OCI-LY3 (cell line): ENCODE results near the gene RHOF.
A peak's percentile ranks its signal among the peaks of the same experiment; 100 is the strongest.

Experiments used
- H2AFZ ChIP-seq: fragments of 200-600, 300-600 bp; shearing (Covaris generic); 2 replicates; pipeline ENCODE4 v1.6.0; 2014; ENCODE audit warnings: antibody characterized with exemption, low read depth, low read length
- H3K27ac ChIP-seq: fragments of 200-600, 300-600 bp; sonication (generic); 2 replicates; pipeline ENCODE4 v1.5.1; 2014; ENCODE audit warnings: mild to moderate bottlenecking, low read length, moderate library complexity, mixed read lengths
- H3K27me3 ChIP-seq: fragments of 200-600, 300-600 bp; sonication (generic); 2 replicates; pipeline ENCODE4 v1.6.1; 2014; ENCODE audit warnings: low read depth, low read length, mixed read lengths
- H3K36me3 ChIP-seq: fragments of 200-600, 300-600 bp; sonication (generic); replicated peaks from 2 replicates; pipeline ENCODE3; 2014; ENCODE audit warnings: low read depth, low read length, mixed read lengths
- H3K4me1 ChIP-seq: fragments of 300-600, 200-600 bp; sonication (generic); 2 replicates; pipeline ENCODE4 v1.6.1; 2014; ENCODE audit warnings: low read length, mixed read lengths
- H3K4me2 ChIP-seq: fragments of 200-600, 300-600 bp; sonication (generic); 2 replicates; pipeline ENCODE4 v1.6.1; 2014; ENCODE audit warnings: low read length, mixed read lengths
- H3K4me3 ChIP-seq: fragments of 300-600, 200-600 bp; sonication (generic); 2 replicates; pipeline ENCODE4 v1.5.1; 2014; ENCODE audit warnings: antibody characterized with exemption, mild to moderate bottlenecking, low read length, moderate library complexity
- H3K79me2 ChIP-seq: fragments of 300-600, 200-600 bp; shearing (Covaris generic); 2 replicates; pipeline ENCODE4 v1.6.1; 2014; ENCODE audit warnings: mild to moderate bottlenecking, low read length, mixed read lengths
- H3K9ac ChIP-seq: fragments of 300-600, 200-600 bp; shearing (Covaris generic); 2 replicates; pipeline ENCODE4 v1.6.0; 2014; ENCODE audit warnings: mild to moderate bottlenecking, low read length, moderate library complexity
- H3K9me3 ChIP-seq: fragments of 200-600, 300-600 bp; shearing (Covaris generic); 2 replicates; pipeline ENCODE4 v1.6.1; 2014; ENCODE audit warnings: low read length, mixed read lengths; ENCODE audit not compliant: insufficient read depth
- H4K20me1 ChIP-seq: fragments of 200-600, 300-600 bp; sonication (generic); 2 replicates; pipeline ENCODE4 v1.6.1; 2016; ENCODE audit warnings: low read length, mixed read lengths; ENCODE audit not compliant: insufficient read depth
- CTCF ChIP-seq: fragments of 200-600, 300-600 bp; sonication (generic); IDR thresholded peaks from 2 replicates; pipeline ENCODE4 v1.5.1; 2014; ENCODE audit warnings: antibody characterized with exemption, low read length, low read depth
- EZH2phosphoT487 ChIP-seq: fragments of 200-600 bp; shearing (Covaris generic); IDR thresholded peaks from 2 replicates; pipeline ENCODE4 v1.6.1; 2018; ENCODE audit warnings: antibody characterized with exemption, mixed run types, low read depth

The RHOF gene

GRCh38 chr12:121794534-121795033, 1.1 kb upstream of the RHOF start:
- H3K27me3 ChIP-seq = no peaks in the 10 kb centered on the region
- H3K79me2 ChIP-seq = peaks cover 63% of the 10 kb centered on the region
- peak overlapping the region; percentile 95 for H3K4me3 ChIP-seq
- H3K36me3 ChIP-seq = peaks cover 35% of the 10 kb centered on the region
- no peaks in the 10 kb centered on the region for H3K9me3 ChIP-seq
- H3K27ac ChIP-seq = peak overlapping the region; percentile 98
- H3K9ac ChIP-seq = peak overlapping the region; percentile 51
- H2AFZ ChIP-seq = no peak overlapping the region
- 0 out of 2 replicates have a peak, but pooled peaks cover 4% of the 10 kb centered on the region for H4K20me1 ChIP-seq
- no peak for TF ChIP-seq EZH2phosphoT487
- TF ChIP-seq CTCF = no peak
- H3K4me2 ChIP-seq = peak overlapping the region; percentile 98
- H3K4me1 ChIP-seq = peaks cover 39% of the 10 kb centered on the region

GRCh38 chr12:121793838-121794533, 498 bp upstream of the RHOF start:
- Histone ChIP-seq H3K27me3 (no peaks in the 10 kb centered on the region), H3K4me1 (peaks cover 40% of the 10 kb centered on the region), H3K9ac (peak overlapping the region; percentile 99), H3K4me3 (peak overlapping the region; percentile 95), H3K4me2 (peak overlapping the region; percentile 98), H3K9me3 (no peaks in the 10 kb centered on the region), H3K36me3 (peaks cover 35% of the 10 kb centered on the region), H3K27ac (peak overlapping the region; percentile 98), H2AFZ (peak overlapping the region; percentile 62; the same call in 1 of the 2 replicates), H3K79me2 (peaks cover 65% of the 10 kb centered on the region), H4K20me1 (0 out of 2 replicates have a peak, but pooled peaks cover under 1% of the 10 kb centered on the region)
- TF ChIP-seq EZH2phosphoT487 = no peak
- peak; percentile 99 for TF ChIP-seq CTCF

GRCh38 chr12:121792607-121793439, 665 bp downstream of the RHOF start:
- H4K20me1 ChIP-seq = no peaks in the 10 kb centered on the region
- H2AFZ ChIP-seq = no peak overlapping the region
- peak overlapping the region; percentile 95 for H3K4me3 ChIP-seq
- peaks cover 49% of the 10 kb centered on the region for H3K4me1 ChIP-seq
- no peaks in the 10 kb centered on the region for H3K27me3 ChIP-seq
- peaks cover 65% of the 10 kb centered on the region for H3K79me2 ChIP-seq
- peak overlapping the region; percentile 99 for H3K9ac ChIP-seq
- no peak for TF ChIP-seq EZH2phosphoT487
- peak; percentile 23; the same call in 1 of the 2 replicates for TF ChIP-seq CTCF
- H3K9me3 ChIP-seq = no peaks in the 10 kb centered on the region
- H3K27ac ChIP-seq = peak overlapping the region; percentile 98
- peak overlapping the region; percentile 98 for H3K4me2 ChIP-seq
- H3K36me3 ChIP-seq = peaks cover 39% of the 10 kb centered on the region
